ENCODE data around the gene NDC80. TPM values are rescaled to one million over a fixed set of nuclear protein-coding genes. Genes with fewer than 3 reads are reported as not detected.

NDC80 gene
- total RNA-seq, 1 donor from 2014 or later = 7.9 TPM

DNA sequence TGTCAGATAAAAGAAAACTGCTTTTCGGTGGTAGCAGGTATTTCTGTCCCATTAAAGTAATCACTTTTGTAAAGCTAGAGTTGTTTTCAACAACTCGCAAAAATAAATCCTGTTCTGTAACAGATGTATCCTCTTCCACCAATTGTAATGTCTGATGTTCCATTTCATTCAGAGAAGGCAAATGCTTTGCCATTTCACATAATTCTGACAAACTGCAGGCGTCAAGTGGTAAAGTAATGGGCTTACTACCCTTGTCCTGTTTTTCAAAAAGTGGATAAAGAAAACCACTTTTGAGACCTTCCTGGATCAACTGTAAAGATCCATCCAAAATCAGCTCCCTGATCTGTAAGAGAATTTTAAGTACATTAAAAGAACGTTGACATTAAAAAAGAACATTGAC is 16.7 kb upstream of the NDC80 start:
- H3K4me3 Mint-ChIP-seq (ENCODE audit: unreplicated experiment) = no peak overlapping the region
- no peak for DNase-seq (ENCODE audit: extremely low spot score, unreplicated experiment)
- H3K36me3 Mint-ChIP-seq (ENCODE audit: unreplicated experiment) = peaks cover 2% of the 10 kb centered on the region
- TF ChIP-seq, protein P1, sequence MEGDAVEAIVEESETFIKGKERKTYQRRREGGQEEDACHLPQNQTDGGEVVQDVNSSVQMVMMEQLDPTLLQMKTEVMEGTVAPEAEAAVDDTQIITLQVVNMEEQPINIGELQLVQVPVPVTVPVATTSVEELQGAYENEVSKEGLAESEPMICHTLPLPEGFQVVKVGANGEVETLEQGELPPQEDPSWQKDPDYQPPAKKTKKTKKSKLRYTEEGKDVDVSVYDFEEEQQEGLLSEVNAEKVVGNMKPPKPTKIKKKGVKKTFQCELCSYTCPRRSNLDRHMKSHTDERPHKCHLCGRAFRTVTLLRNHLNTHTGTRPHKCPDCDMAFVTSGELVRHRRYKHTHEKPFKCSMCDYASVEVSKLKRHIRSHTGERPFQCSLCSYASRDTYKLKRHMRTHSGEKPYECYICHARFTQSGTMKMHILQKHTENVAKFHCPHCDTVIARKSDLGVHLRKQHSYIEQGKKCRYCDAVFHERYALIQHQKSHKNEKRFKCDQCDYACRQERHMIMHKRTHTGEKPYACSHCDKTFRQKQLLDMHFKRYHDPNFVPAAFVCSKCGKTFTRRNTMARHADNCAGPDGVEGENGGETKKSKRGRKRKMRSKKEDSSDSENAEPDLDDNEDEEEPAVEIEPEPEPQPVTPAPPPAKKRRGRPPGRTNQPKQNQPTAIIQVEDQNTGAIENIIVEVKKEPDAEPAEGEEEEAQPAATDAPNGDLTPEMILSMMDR (IDR thresholded peaks at IDR 0.05) = no peak
- H3K4me1 Mint-ChIP-seq (ENCODE audit: unreplicated experiment) = peaks cover 7% of the 10 kb centered on the region
- H3K27me3 Mint-ChIP-seq (ENCODE audit: unreplicated experiment) = no peaks in the 10 kb centered on the region
- H3K9me3 Mint-ChIP-seq (ENCODE audit: unreplicated experiment) = no peaks in the 10 kb centered on the region
- H3K27ac Mint-ChIP-seq (ENCODE audit: unreplicated experiment) = no peak overlapping the region

DNA sequence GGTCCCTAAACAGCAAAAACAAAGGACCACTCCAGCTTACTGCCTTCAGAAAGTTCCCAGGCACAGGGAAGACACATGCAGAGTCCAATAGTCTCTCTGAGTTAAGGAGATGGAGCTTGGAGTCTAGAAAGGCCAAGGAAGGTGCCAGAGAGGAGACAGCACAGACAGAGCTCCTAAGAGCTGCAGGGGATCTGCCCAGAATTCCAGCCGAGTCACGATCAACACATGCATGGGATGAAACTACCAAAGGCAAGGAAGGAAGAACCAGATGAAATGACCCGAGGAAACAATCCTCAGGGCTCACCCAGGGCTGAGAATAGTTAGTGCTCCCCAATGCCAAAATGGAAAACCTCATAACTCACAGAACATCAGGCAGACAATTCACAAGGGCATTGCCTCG is 15.5 kb upstream of the NDC80 start:
- no peak for DNase-seq (ENCODE audit: extremely low spot score, unreplicated experiment)
- Mint-ChIP-seq H3K36me3 (ENCODE audit: unreplicated experiment) (peaks cover 2% of the 10 kb centered on the region), H3K27ac (ENCODE audit: unreplicated experiment) (no peak overlapping the region)

DNA sequence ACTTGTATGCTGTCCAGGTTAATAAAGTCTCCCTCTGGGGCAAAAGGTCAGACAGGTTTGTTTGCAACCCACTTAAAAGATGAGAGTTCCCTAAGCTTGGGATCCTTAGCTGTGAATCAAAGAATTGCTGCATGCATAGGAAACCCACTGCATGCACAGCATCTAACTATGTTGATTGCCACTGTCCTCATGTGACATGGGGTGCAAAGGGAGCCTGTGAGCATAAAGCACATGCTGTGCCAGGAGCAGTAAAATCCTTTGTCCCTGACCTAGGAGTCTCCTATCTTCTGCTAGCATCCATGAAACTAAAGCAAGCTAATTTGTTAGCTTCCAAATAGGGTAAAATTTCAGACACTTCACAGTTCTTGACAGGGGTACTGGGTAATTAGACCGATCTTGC is 13.8 kb upstream of the NDC80 start:
- no peaks in the 10 kb centered on the region for H3K9me3 Mint-ChIP-seq (ENCODE audit: unreplicated experiment)
- DNase-seq (ENCODE audit: extremely low spot score, unreplicated experiment) = no peak
- no peaks in the 10 kb centered on the region for H3K27me3 Mint-ChIP-seq (ENCODE audit: unreplicated experiment)
- H3K4me3 Mint-ChIP-seq (ENCODE audit: unreplicated experiment) = no peak overlapping the region
- TF ChIP-seq, protein P1 (IDR thresholded peaks at IDR 0.05) = no peak
- H3K36me3 Mint-ChIP-seq (ENCODE audit: unreplicated experiment) = peaks cover 10% of the 10 kb centered on the region
- H3K4me1 Mint-ChIP-seq (ENCODE audit: unreplicated experiment) = peaks cover 2% of the 10 kb centered on the region
- H3K27ac Mint-ChIP-seq (ENCODE audit: unreplicated experiment) = no peak overlapping the region

More for the DNA sequence above, 15.5 kb upstream of the NDC80 start:
- H3K9me3 Mint-ChIP-seq (ENCODE audit: unreplicated experiment) = no peaks in the 10 kb centered on the region
- H3K27me3 Mint-ChIP-seq (ENCODE audit: unreplicated experiment) = no peaks in the 10 kb centered on the region
- peaks cover 2% of the 10 kb centered on the region for H3K4me1 Mint-ChIP-seq (ENCODE audit: unreplicated experiment)
- TF ChIP-seq, protein P1 (IDR thresholded peaks at IDR 0.05) = no peak
- H3K4me3 Mint-ChIP-seq (ENCODE audit: unreplicated experiment) = no peak overlapping the region

DNA sequence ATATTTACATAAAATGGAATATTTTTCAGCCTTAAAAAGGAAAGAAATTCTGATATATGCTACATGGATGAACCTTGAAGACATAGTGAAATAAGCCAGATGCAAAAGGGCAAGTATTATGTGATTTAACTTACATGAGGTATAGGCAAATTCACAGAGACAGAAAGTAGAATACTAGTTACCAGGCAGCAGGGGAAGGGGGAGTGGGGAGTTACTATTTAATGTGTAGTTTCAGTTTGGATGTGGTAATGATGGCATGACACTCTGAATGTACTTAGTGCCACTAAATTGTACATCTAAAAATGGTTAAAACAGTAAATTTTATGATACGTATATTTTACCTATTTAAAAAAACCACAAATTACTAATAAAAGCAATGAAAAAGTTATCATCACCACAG is 12.1 kb upstream of the NDC80 start:
- H3K27ac Mint-ChIP-seq (ENCODE audit: unreplicated experiment) = no peak overlapping the region
- no peak for DNase-seq (ENCODE audit: extremely low spot score, unreplicated experiment)
- H3K4me3 Mint-ChIP-seq (ENCODE audit: unreplicated experiment) = no peak overlapping the region
- TF ChIP-seq, protein P1 (IDR thresholded peaks at IDR 0.05) = no peak
- no peaks in the 10 kb centered on the region for H3K9me3 Mint-ChIP-seq (ENCODE audit: unreplicated experiment)
- H3K4me1 Mint-ChIP-seq (ENCODE audit: unreplicated experiment) = peaks cover 2% of the 10 kb centered on the region
- peaks cover 10% of the 10 kb centered on the region for H3K36me3 Mint-ChIP-seq (ENCODE audit: unreplicated experiment)
- no peaks in the 10 kb centered on the region for H3K27me3 Mint-ChIP-seq (ENCODE audit: unreplicated experiment)

DNA sequence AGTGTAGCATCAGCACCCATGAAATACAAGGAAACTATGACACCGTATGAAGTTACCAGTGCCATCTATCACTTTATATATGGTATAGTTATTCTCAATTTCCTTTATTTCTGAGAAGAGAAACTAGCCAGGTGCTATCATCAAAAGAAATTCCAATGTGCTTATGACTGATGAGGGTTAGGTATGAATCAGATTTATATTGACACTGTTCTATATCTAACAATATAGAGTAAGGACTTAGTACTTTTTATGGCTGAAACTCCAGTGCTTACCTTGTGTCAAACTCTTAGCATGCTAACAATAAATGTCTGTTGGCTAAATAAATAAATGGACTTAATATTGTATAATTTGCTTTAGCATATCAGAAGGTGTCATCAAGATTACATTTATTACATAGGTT is 7.0 kb upstream of the NDC80 start:
- Mint-ChIP-seq H3K9me3 (ENCODE audit: unreplicated experiment) (no peaks in the 10 kb centered on the region), H3K4me1 (ENCODE audit: unreplicated experiment) (peaks cover 3% of the 10 kb centered on the region), H3K27me3 (ENCODE audit: unreplicated experiment) (no peaks in the 10 kb centered on the region), H3K27ac (ENCODE audit: unreplicated experiment) (no peak overlapping the region), H3K36me3 (ENCODE audit: unreplicated experiment) (peaks cover 15% of the 10 kb centered on the region), H3K4me3 (ENCODE audit: unreplicated experiment) (no peak overlapping the region)
- TF ChIP-seq, protein P1 (IDR thresholded peaks at IDR 0.05) = no peak
- DNase-seq (ENCODE audit: extremely low spot score, unreplicated experiment) = no peak
